ENCODE measurements around the gene CPNE9.

DNA sequence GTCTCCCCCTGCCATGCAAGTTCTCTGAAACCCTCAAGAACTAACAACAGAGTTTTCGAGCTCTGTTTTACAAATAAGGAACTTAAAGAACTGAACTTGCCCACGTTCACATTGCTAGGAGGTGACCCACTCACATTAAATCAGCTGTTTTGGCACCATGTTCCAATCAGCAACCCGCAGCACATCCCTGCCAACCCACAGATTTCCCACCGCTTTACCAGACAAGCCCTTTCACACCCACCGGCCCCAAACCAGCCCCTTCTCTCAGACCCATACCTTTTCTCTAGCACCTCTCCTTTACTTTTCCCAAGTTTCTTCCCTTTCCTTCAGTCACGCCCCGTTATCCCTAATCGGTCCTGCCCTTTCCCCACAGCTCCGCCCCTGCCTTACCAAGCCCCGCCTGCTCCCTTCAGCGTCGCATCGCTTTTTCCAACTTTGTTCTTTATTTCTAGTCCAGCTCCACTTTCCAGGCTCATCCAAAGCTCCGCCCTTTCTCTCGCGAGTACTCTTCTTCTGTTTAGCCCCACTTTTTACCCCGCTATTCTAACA is 27.1 kb downstream of the CPNE9 start:
- TF ChIP-seq CTCF (IDR thresholded peaks at IDR 0.05 in 4 of 5, conservative IDR thresholded peaks at IDR 0.05 in 1 of 5) = no peak
- TF ChIP-seq POLR2A (IDR thresholded peaks at IDR 0.05) = no peak
